Glomerular visceral epithelial cell (primary cell): ENCODE data around the gene DENND4C.
A peak's percentile ranks its signal among the peaks of the same experiment; 100 is the strongest.
"Not testable (repeated sequence)": the region's sequence is repeated elsewhere in the genome, so short reads cannot be mapped to it uniquely, and the experiment has no call there.

Experiments
- DNase-seq: peaks from one replicate; pipeline ENCODE4 v3.0.0-alpha.2; 2016; ENCODE audit errors: extremely low spot score

Gene DENND4C

GRCh38 chr9:19230355-19231125 lies at the start of gene DENND4C:
Gene DENND4C, plus strand, starts transcription at chr9:19230693. Its CDS starts 45,482 bp downstream, at chr9:19276175.
- DNase-seq, result peak; percentile 92

- no peak for DNase-seq
Measured at GRCh38 chr9:19180991-19181390, 49.5 kb upstream of the DENND4C start.

- no peak for DNase-seq
Measured at GRCh38 chr9:19181561-19181960, 48.9 kb upstream of the DENND4C start.

- DNase-seq, result peak; percentile 85
Measured at GRCh38 chr9:19184144-19184917, 46.2 kb upstream of the DENND4C start.

GRCh38 chr9:19185191-19185590 lies 45.3 kb upstream of the DENND4C start:
- DNase-seq, result no peak

GRCh38 chr9:19186232-19186631 lies 44.3 kb upstream of the DENND4C start:
- DNase-seq, result no peak

GRCh38 chr9:19188771-19189170 lies 41.7 kb upstream of the DENND4C start:
- DNase-seq, result no peak

GRCh38 chr9:19192202-19193028 lies 38.1 kb upstream of the DENND4C start:
- DNase-seq, result no peak

- DNase-seq, result no peak
Measured at GRCh38 chr9:19193029-19193324, 37.5 kb upstream of the DENND4C start.

- DNase-seq, result not testable (repeated sequence)
Measured at GRCh38 chr9:19193358-19193973, 37.0 kb upstream of the DENND4C start.

GRCh38 chr9:19198406-19198805 lies 32.1 kb upstream of the DENND4C start:
- DNase-seq, result no peak

GRCh38 chr9:19199012-19199411 lies 31.5 kb upstream of the DENND4C start:
- no peak for DNase-seq

GRCh38 chr9:19200229-19200628 lies 30.3 kb upstream of the DENND4C start:
- DNase-seq, result no peak

GRCh38 chr9:19201899-19202891 lies 28.3 kb upstream of the DENND4C start:
- DNase-seq, result no peak

- DNase-seq, result no peak
Measured at GRCh38 chr9:19203058-19203457, 27.4 kb upstream of the DENND4C start.

GRCh38 chr9:19208653-19209052 lies 21.8 kb upstream of the DENND4C start:
- no peak for DNase-seq

- no peak for DNase-seq
Measured at GRCh38 chr9:19209188-19209587, 21.3 kb upstream of the DENND4C start.

- DNase-seq, result no peak
Measured at GRCh38 chr9:19213823-19214222, 16.7 kb upstream of the DENND4C start.

GRCh38 chr9:19216466-19216865 lies 14.0 kb upstream of the DENND4C start:
- DNase-seq, result no peak

GRCh38 chr9:19221326-19221725 lies 9.2 kb upstream of the DENND4C start:
- no peak for DNase-seq

GRCh38 chr9:19223724-19224123 lies 6.8 kb upstream of the DENND4C start:
- no peak for DNase-seq
